Stomach (tissue), 4 donors: ENCODE measurements around the gene F7.

Experiments
- POLR2A ChIP-seq, 4 donors: fragments of 450-650 bp; IDR thresholded peaks; one replicate each; pipeline ENCODE4 v1.6.1; 2016; ENCODE audit warnings: antibody characterized with exemption in 4 of 4, control low read depth in 2 of 4, mild to moderate bottlenecking in 1 of 4, moderate library complexity in 1 of 4
- TF ChIP-seq, protein P1 (sequence below), 7 experiments: fragments of 450-650 bp in 4 of 7; fragments of 200-600 bp in 3 of 7; sonication (generic) in 3 of 7; IDR thresholded peaks; one replicate each; pipeline ENCODE4 v1.5.1; 2016 to 2019; ENCODE audit warnings: antibody characterized with exemption in 7 of 7, control low read depth in 2 of 7, mild to moderate bottlenecking in 1 of 7

DNA sequence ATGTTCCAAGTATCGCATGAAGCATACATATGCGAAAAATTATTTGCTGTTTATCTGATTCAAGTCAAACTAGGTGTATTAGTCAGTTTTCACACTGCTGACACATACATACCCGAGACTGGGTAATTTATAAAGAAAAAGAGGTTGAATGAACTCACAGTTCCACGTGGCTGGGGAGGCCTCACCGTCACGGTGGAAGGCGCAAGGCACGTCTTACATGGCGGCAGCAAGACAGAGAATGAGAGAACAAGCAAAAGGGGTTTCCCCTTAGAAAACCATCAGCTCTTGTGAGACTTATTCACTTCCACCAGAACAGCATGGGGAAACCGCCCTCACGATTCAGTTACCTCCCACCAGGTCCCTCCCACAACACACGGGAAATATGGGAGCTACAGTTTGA, 39.9 kb downstream of the F7 start:
- TF ChIP-seq, protein P1, sequence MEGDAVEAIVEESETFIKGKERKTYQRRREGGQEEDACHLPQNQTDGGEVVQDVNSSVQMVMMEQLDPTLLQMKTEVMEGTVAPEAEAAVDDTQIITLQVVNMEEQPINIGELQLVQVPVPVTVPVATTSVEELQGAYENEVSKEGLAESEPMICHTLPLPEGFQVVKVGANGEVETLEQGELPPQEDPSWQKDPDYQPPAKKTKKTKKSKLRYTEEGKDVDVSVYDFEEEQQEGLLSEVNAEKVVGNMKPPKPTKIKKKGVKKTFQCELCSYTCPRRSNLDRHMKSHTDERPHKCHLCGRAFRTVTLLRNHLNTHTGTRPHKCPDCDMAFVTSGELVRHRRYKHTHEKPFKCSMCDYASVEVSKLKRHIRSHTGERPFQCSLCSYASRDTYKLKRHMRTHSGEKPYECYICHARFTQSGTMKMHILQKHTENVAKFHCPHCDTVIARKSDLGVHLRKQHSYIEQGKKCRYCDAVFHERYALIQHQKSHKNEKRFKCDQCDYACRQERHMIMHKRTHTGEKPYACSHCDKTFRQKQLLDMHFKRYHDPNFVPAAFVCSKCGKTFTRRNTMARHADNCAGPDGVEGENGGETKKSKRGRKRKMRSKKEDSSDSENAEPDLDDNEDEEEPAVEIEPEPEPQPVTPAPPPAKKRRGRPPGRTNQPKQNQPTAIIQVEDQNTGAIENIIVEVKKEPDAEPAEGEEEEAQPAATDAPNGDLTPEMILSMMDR (IDR thresholded peaks at IDR 0.05) = no peak
- no peak for TF ChIP-seq POLR2A (IDR thresholded peaks at IDR 0.05)
